Activated naive CD8-positive, alpha-beta T cell treated with anti-CD3 and anti-CD28 coated beads for 36 hours (primary cell): ENCODE measurements around the gene KRT78. TPM values are rescaled to one million over a fixed set of nuclear protein-coding genes. Genes with fewer than 3 reads are reported as not detected.

Experiments
- total RNA-seq, 2 experiments: library from RNA; stranded (reverse); gene quantifications; one replicate each; pipeline ENCODE4 v1.2.3, GENCODE V29; 2021

KRT78 gene
- total RNA-seq, 2 experiments from 2014 or later: not detected

Other genes starting within 250 kb of the KRT78 start
- under 1 TPM in 1 of 2 experiments, not detected in 1; 0.12 TPM for gene KRT72, start 247.5 kb downstream of the KRT78 start, total RNA-seq
- under 1 TPM; 0.14 to 0.29 TPM for gene KRT73, start 230.4 kb downstream of the KRT78 start, total RNA-seq
- gene KRT2, start 196.8 kb downstream of the KRT78 start, total RNA-seq: not detected
- not detected for gene KRT1, start 168.6 kb downstream of the KRT78 start, total RNA-seq
- not detected for gene KRT77, start 145.5 kb downstream of the KRT78 start, total RNA-seq
- not detected for gene KRT76, start 71.6 kb downstream of the KRT78 start, total RNA-seq
- gene KRT3, start 52.9 kb downstream of the KRT78 start, total RNA-seq: not detected
- gene KRT4, start 34.9 kb downstream of the KRT78 start, total RNA-seq: under 1 TPM in 1 of 2 experiments, not detected in 1; 0.22 TPM
- under 1 TPM; 0.95 to 0.96 TPM for gene KRT79, start 14.7 kb downstream of the KRT78 start, total RNA-seq
- gene KRT8, start 56.1 kb upstream of the KRT78 start, total RNA-seq: under 1 TPM; 0.48 to 0.62 TPM
- 1 to 10 TPM; 7.3 to 7.6 TPM for gene KRT18, start 100.1 kb upstream of the KRT78 start, total RNA-seq
- 100 to 1,000 TPM; 704 to 720 TPM for gene EIF4B, start 157.5 kb upstream of the KRT78 start, total RNA-seq
- gene TNS2, start 201.1 kb upstream of the KRT78 start, total RNA-seq: 1 to 10 TPM; 1.5 to 2.6 TPM
- 10 to 100 TPM; 23.5 to 25.7 TPM for gene SPRYD3, start 230.4 kb upstream of the KRT78 start, total RNA-seq
- gene IGFBP6, start 248.7 kb upstream of the KRT78 start, total RNA-seq: 1 to 10 TPM; 1.9 to 2.2 TPM